Mucosa of descending colon (tissue), 3 donors: ENCODE measurements around the gene LDLRAD2. TPM values are rescaled to one million over a fixed set of nuclear protein-coding genes. Genes with fewer than 3 reads are reported as not detected.

Experiments used
- ATAC-seq: fragments of 200-7000 bp; cut with Tn5 transposase; one replicate; pipeline ENCODE4 v1.9.1; 2020; ENCODE audit warnings: mild to moderate bottlenecking, moderate library complexity
- DNase-seq, 3 donors: peaks; one replicate each; pipeline ENCODE4 v3.0.0-alpha.2; 2020
- H3K36me3 ChIP-seq: fragments of 200-600 bp; one replicate; pipeline ENCODE4 v1.8.0; 2021; ENCODE audit warnings: low read depth, mild to moderate bottlenecking
- H3K4me1 ChIP-seq: fragments of 200-600 bp; one replicate; pipeline ENCODE4 v1.8.0; 2021; ENCODE audit warnings: low read depth, mild to moderate bottlenecking
- H3K4me3 ChIP-seq: fragments of 200-600 bp; one replicate; pipeline ENCODE4 v1.8.0; 2021; ENCODE audit warnings: mild to moderate bottlenecking
- H3K9me3 ChIP-seq: fragments of 200-600 bp; one replicate; pipeline ENCODE4 v1.8.0; 2021; ENCODE audit warnings: mild to moderate bottlenecking
- intact Hi-C, 2 donors: fragments of 100-400 bp; cut with DNase I in 1 of 2; cut with micrococcal nuclease in 1 of 2; formaldehyde crosslinking; loops; one replicate each; pipeline versions ENCODE4 v1.11.0 to v1.11.1; 2022; cut with DNase I, micrococcal nuclease
- total RNA-seq, 3 donors: library from RNA; stranded (reverse); fragmentation: NEBNext Ultra II Directional in 2 of 3; extraction: Animal tissue kit (Norgen Biotek cat#: 25700) in 2 of 3; gene quantifications; one replicate each; pipeline versions ENCODE4 v1.2.1 to v1.2.4, GENCODE V29; 2021 to 2023
- TF ChIP-seq, protein P1 (sequence below): fragments of 200-600 bp; IDR thresholded peaks from one replicate; pipeline ENCODE4 v1.8.0; 2022; ENCODE audit warnings: antibody characterized with exemption, mild to moderate bottlenecking
- donor health status: DM: no; HTN: no; CAD: no; lungs with moderate emphysema.
- donor health status: DM: no; HTN: no; CAD: no.
- donor health status: DM: no; HTN: yes; CAD: no.

The LDLRAD2 gene
- total RNA-seq, 3 donors from 2014 or later: 0.09 to 0.27 (median 0.19) TPM

DNA sequence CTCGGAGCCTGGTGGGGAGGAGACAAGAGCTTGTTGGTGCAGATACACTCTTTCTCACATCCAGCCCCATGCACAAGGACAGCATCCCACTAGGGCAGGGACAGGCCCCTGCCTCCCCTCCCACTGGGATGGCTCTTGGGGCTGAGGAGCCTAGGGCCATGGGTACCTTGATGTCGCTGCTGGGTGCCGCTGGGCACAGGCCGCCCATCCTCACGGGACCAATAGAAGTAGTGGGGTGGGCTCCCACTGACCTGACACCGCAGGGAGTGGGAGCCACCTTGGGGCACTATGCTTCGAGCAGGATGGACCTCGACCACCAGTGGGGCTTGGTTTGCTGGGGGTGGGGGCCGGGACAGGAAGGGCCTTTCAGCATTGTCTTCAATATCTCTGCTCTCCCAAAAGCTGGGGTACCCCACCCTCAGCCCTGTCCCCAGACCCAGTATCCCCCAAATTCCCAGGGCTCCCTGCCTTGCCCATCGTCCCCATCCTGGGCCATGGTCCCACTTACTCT is 47.7 kb downstream of the LDLRAD2 start:
- ATAC-seq: no peak
- Histone ChIP-seq H3K4me3 (no peak overlapping the region), H3K36me3 (peaks cover 15% of the 10 kb centered on the region), H3K4me1 (no peaks in the 10 kb centered on the region), H3K9me3 (no peaks in the 10 kb centered on the region)
- no peak for DNase-seq
- intact Hi-C loops: no loop called here
- TF ChIP-seq, protein P1, sequence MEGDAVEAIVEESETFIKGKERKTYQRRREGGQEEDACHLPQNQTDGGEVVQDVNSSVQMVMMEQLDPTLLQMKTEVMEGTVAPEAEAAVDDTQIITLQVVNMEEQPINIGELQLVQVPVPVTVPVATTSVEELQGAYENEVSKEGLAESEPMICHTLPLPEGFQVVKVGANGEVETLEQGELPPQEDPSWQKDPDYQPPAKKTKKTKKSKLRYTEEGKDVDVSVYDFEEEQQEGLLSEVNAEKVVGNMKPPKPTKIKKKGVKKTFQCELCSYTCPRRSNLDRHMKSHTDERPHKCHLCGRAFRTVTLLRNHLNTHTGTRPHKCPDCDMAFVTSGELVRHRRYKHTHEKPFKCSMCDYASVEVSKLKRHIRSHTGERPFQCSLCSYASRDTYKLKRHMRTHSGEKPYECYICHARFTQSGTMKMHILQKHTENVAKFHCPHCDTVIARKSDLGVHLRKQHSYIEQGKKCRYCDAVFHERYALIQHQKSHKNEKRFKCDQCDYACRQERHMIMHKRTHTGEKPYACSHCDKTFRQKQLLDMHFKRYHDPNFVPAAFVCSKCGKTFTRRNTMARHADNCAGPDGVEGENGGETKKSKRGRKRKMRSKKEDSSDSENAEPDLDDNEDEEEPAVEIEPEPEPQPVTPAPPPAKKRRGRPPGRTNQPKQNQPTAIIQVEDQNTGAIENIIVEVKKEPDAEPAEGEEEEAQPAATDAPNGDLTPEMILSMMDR: no peak

DNA sequence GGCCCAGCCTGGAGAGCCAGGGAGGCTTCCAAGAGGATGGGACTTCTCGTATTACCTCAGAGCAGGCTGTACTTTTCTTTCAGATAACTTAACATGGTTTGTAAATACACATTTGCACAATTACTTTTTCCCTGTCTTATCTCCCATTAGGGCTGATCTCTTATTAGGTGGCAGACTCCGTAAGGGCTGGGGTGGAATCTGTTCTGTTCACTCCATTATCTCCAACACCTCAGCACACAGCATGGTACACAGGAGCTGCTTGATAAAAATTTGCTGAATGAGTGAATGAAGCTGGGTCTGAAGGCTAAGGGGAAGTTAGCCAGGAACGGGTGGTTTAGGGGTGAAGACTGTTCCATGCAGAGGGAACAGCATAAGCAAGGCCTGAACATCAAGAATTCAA is 48.9 kb downstream of the LDLRAD2 start:
- no peak for DNase-seq
- no peak overlapping the region for H3K4me3 ChIP-seq
- ATAC-seq: no peak
- TF ChIP-seq, protein P1: no peak
- H3K9me3 ChIP-seq: no peaks in the 10 kb centered on the region
- no peaks in the 10 kb centered on the region for H3K4me1 ChIP-seq
- intact Hi-C loops: no loop called here
- peaks cover 6% of the 10 kb centered on the region for H3K36me3 ChIP-seq

DNA sequence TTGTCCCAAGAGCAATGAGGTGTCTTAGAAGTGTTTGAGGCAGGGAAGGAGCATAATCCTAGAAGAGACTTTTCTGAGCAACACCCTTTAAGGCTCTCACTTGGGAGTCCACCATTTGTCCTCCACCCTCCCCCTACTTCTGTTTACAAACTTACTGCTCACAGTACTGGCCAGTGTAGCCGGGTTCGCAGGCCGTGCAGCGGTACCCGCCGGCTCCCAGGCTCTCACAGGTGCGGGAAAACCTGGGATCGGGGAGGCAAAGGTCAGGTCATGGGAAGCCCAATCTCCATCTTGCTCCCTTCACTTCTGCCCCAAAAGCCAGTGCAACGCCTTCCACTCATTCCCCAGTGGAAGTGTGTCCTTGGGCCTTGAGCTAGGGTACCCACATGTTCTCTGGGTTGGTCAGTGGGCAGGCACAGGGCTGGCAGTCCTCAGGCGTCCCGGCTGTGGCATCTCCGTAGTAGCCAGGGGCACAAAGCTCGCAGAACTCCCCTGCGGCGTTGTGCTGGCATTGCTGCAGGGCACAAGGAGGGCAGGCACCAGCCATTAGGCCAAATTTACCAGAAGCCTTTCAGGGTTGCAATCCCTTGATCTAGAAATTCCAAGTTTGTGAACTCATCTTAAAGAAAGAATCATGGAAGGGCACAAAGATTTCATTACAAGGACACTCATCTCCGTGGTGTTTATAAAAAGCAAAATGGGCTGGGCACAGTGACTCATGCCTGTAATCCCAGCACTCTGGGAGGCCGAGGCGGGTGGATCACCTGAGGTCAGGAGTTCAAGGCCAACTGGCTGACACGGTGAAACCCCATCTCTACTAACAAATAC is 49.8 kb downstream of the LDLRAD2 start:
- H3K36me3 ChIP-seq: peaks cover 1% of the 10 kb centered on the region
- TF ChIP-seq, protein P1: no peak
- intact Hi-C loops: no loop called here

DNA sequence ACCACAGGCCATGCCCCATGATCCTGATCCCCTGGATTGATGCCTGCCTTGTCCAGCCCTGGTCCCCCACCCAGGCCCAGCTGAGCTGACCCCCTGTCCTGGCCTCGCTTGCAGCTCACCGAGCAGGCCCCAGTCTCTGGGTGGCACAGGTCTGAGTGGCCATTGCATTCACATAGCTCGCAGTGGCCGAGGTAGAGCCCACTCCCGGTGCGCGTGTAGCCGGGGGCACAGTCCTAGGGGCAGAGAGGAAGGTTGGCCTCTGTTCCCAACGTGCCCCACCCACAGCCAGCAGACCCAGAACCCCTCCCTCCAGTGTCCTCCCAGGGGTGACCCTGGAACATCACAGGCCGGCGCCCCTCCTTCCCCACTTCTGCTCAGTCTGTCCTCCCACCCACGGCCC is 51.9 kb downstream of the LDLRAD2 start:
- Histone ChIP-seq H3K4me3 (no peak overlapping the region), H3K36me3 (no peaks in the 10 kb centered on the region), H3K4me1 (no peaks in the 10 kb centered on the region), H3K9me3 (no peaks in the 10 kb centered on the region)
- intact Hi-C loops: no loop called here
- DNase-seq (no peak), ATAC-seq (no peak)
- TF ChIP-seq, protein P1: no peak

More for the DNA sequence above, 49.8 kb downstream of the LDLRAD2 start:
- ATAC-seq (peak; percentile 50), DNase-seq (no peak)
- H3K4me3 ChIP-seq: no peak overlapping the region
- H3K9me3 ChIP-seq: no peaks in the 10 kb centered on the region
- H3K4me1 ChIP-seq: no peaks in the 10 kb centered on the region

DNA sequence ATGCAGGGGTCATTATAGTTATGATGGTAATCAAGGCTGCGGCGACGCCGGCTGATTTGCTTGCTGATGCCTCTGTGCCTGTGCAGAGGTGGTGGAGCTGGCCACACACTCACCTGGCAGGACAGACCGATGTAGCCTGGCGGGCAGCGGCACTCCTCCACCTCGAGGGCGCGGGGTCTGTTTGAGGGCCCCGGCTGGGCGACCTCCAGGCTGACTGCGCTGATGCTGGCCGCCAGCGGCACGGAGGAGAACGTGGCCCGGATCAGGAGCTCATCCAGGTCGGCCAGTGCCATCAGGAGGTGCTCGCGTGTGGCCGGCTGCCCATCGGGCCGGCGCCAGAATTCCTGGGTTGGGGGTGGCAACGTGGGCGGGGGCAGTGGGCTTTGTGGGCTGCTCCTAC is 52.7 kb downstream of the LDLRAD2 start:
- no peaks in the 10 kb centered on the region for H3K4me1 ChIP-seq
- TF ChIP-seq, protein P1: no peak
- no peak for ATAC-seq
- no peak overlapping the region for H3K4me3 ChIP-seq
- no peaks in the 10 kb centered on the region for H3K9me3 ChIP-seq
- no peaks in the 10 kb centered on the region for H3K36me3 ChIP-seq
- no peak for DNase-seq
- intact Hi-C loops: no loop called here
